Left lung (tissue), 10 donors: Measurements from ENCODE around the gene IFIT1. TPM values are rescaled to one million over a fixed set of nuclear protein-coding genes. Genes with fewer than 3 reads are reported as not detected.
A peak's percentile ranks its signal among the peaks of the same experiment; 100 is the strongest.

Source experiments
- ATAC-seq: fragments of 200-7000 bp; cut with Tn5 transposase; one replicate; pipeline ENCODE4 v1.9.1; 2020; ENCODE audit warnings: moderate library complexity
- DNase-seq, 4 donors: peaks; one replicate each; pipeline ENCODE4 v3.0.0-alpha.2; 2013 to 2020
- H3K27ac ChIP-seq, 2 donors: fragments of 200-600 bp; sonication (generic) in 1 of 2; one replicate each; pipeline versions ENCODE4 v1.5.0 to v1.8.0; 2020 to 2021
- H3K27me3 ChIP-seq, 2 donors: fragments of 200-600 bp; sonication (generic) in 1 of 2; one replicate each; pipeline versions ENCODE4 v1.5.0 to v1.8.0; 2020 to 2021
- H3K36me3 ChIP-seq, 2 donors: fragments of 200-600 bp; sonication (generic) in 1 of 2; one replicate each; pipeline versions ENCODE4 v1.5.0 to v1.8.0; 2020 to 2021
- H3K4me1 ChIP-seq, 2 donors: fragments of 200-600 bp; one replicate each; pipeline ENCODE4 v1.8.0; 2021
- H3K4me3 ChIP-seq, 2 donors: fragments of 200-600 bp; sonication (generic) in 1 of 2; one replicate each; pipeline versions ENCODE4 v1.5.0 to v1.8.0; 2020 to 2021; ENCODE audit warnings: mild to moderate bottlenecking in 1 of 2
- H3K9me3 ChIP-seq, 2 donors: fragments of 200-600 bp; sonication (generic) in 1 of 2; one replicate each; pipeline versions ENCODE4 v1.5.0 to v1.8.0; 2020 to 2021
- CTCF ChIP-seq, 2 donors: fragments of 200-600 bp; sonication (generic) in 1 of 2; IDR thresholded peaks; one replicate each; pipeline versions ENCODE4 v1.5.0 to v1.8.0; 2021; ENCODE audit warnings: antibody characterized with exemption in 2 of 2
- intact Hi-C, 2 donors: fragments of 100-400 bp; cut with DNase I; formaldehyde crosslinking; loops; one replicate each; pipeline versions ENCODE4 v1.11.2 to v1.14.2; 2022
- polyA plus RNA-seq, 6 donors: library from polyadenylated mRNA; unstranded; fragments of 120-200 nt; gene quantifications; one replicate each; pipeline ENCODE4 v1.2.1, GENCODE V29; 2013; ENCODE audit not compliant: insufficient read length in 6 of 6
- total RNA-seq, 2 donors: library from RNA; stranded (reverse); fragmentation: NEBNext Ultra II Directional; extraction: Animal tissue kit (Norgen Biotek cat#: 25700); gene quantifications; one replicate each; pipeline ENCODE4 v1.2.1, GENCODE V29; 2021
- donor health status: DM: no; HTN: yes; CAD: no.
- donor health status: DM: no; HTN: no; CAD: no.

The IFIT1 gene
- total and polyA plus RNA-seq, 8 donors: 12.6 to 34.8 (median 21.8) TPM

GRCh38 chr10:89413398-89413912, 21.0 kb downstream of the IFIT1 start:
- DNase-seq (no peak), ATAC-seq (no peak)
- Histone ChIP-seq H3K27ac (peak overlapping the region; percentile 87 to 98), H3K27me3 (no peaks in the 10 kb centered on the region), H3K9me3 (no peaks in the 10 kb centered on the region), H3K36me3 (peaks cover 0 to 13% of the 10 kb centered on the region in 2 donors), H3K4me1 (peaks cover 18 to 39% of the 10 kb centered on the region in 2 donors), H3K4me3 (peak overlapping the region in 1 of 2 donors; percentile 61)
- TF ChIP-seq CTCF (IDR thresholded peaks at IDR 0.05): no peak
- intact Hi-C loops: no loop called here

GRCh38 chr10:89414146-89414878, 21.9 kb downstream of the IFIT1 start, which contains the start of gene IFIT5:
IFIT5 (plus strand) TSS chr10:89414568; CDS start chr10:89414799, 231 bp downstream.
- ATAC-seq: peak; percentile 90
- intact Hi-C loops: no loop called here

GRCh38 chr10:89414879-89415821, 22.7 kb downstream of the IFIT1 start:
- H3K9me3 ChIP-seq: no peaks in the 10 kb centered on the region
- TF ChIP-seq CTCF (IDR thresholded peaks at IDR 0.05): peak in 1 of 2 donors; percentile 24
- ATAC-seq (peak; percentile 76), DNase-seq (peak; percentile 46 to 86 (median 60))
- peaks cover 0 to 17% of the 10 kb centered on the region in 2 donors for H3K36me3 ChIP-seq
- peaks cover 25 to 56% of the 10 kb centered on the region in 2 donors for H3K4me1 ChIP-seq
- H3K27ac ChIP-seq: peak overlapping the region; percentile 87 to 98
- H3K4me3 ChIP-seq: peak overlapping the region; percentile 61 to 89
- no peaks in the 10 kb centered on the region for H3K27me3 ChIP-seq
- intact Hi-C loops: no loop called here

More at GRCh38 chr10:89414146-89414878, 21.9 kb downstream of the IFIT1 start, which contains the start of gene IFIT5:
- H3K4me3 ChIP-seq: peak within 1 kb of the TSS; percentile 61 to 89
- H3K9me3 ChIP-seq: no peaks in the 10 kb centered on the region
- no peak for TF ChIP-seq CTCF (IDR thresholded peaks at IDR 0.05)
- peak within 1 kb of the TSS; percentile 87 to 98 for H3K27ac ChIP-seq
- peaks cover 0 to 17% of the 10 kb centered on the region in 2 donors for H3K36me3 ChIP-seq
- H3K4me1 ChIP-seq: peaks cover 22 to 48% of the 10 kb centered on the region in 2 donors
- no peaks in the 10 kb centered on the region for H3K27me3 ChIP-seq
- peak; percentile 76 to 93 (median 89) for DNase-seq

GRCh38 chr10:89416465-89416864, 24.0 kb downstream of the IFIT1 start:
- H3K4me3 ChIP-seq: peak overlapping the region in 1 of 2 donors; percentile 61
- H3K27ac ChIP-seq: no peak overlapping the region
- peaks cover 25 to 57% of the 10 kb centered on the region in 2 donors for H3K4me1 ChIP-seq
- intact Hi-C loops: no loop called here
- no peak for TF ChIP-seq CTCF (IDR thresholded peaks at IDR 0.05)
- ATAC-seq (no peak), DNase-seq (no peak)
- peaks cover 0 to 17% of the 10 kb centered on the region in 2 donors for H3K36me3 ChIP-seq
- H3K27me3 ChIP-seq: no peaks in the 10 kb centered on the region
- no peaks in the 10 kb centered on the region for H3K9me3 ChIP-seq
